A549 (cell line): Measurements from ENCODE around the gene AMZ1. TPM values are rescaled to one million over a fixed set of nuclear protein-coding genes. Genes with fewer than 3 reads are reported as not detected.

Experiments used
- ATAC-seq, 2 experiments: fragments of 200-7000 bp in 1 of 2; fragments of >200 bp in 1 of 2; cut with Nextera tagmentation in 1 of 2; cut with Tn5 transposase in 1 of 2; 3 replicates each; pipeline versions ENCODE4 v1.8.0 to v1.9.1; 2018 to 2020; ENCODE audit warnings: mild to moderate bottlenecking in 1 of 2, moderate library complexity in 1 of 2
- CTCF ChIA-PET: fragments of 300-600 bp; sonication (Branson Sonifier 250); formaldehyde crosslinking; extraction: SDS; loops from one replicate; lab custom pipeline; 2021; ENCODE audit warnings: antibody characterized with exemption, inconsistent platforms; lab: Yijun Ruan, JAX
- POLR2A ChIA-PET: fragments of 350-600 bp; formaldehyde crosslinking; extraction: SDS; loops from one replicate; lab custom pipeline; 2021; ENCODE audit warnings: antibody characterized with exemption, inconsistent platforms; lab: Yijun Ruan, JAX
- DNase-seq, 2 experiments: peaks; one replicate each; pipeline versions ENCODE4 v3.0.0 to v3.0.0-alpha.2; 2011 to 2016; ENCODE audit warnings: low read depth in 1 of 2, low spot score in 1 of 2
- FAIRE-seq: peaks from 2 replicates; lab custom pipeline; 2011; peaks lifted over from hg19 to GRCh38; lab: Jason Lieb, UNC
- H3K27ac ChIP-seq, 2 experiments: fragments of >200 bp; sonication (Bioruptor Twin); formaldehyde crosslinking; 3 replicates each; pipeline ENCODE4 v1.5.1; 2016 to 2017
- H3K4me1 ChIP-seq: fragments of >200 bp; sonication (Bioruptor Twin); formaldehyde crosslinking; 3 replicates; pipeline ENCODE4 v1.6.1; 2016
- H3K4me2 ChIP-seq: fragments of >200 bp; sonication (Bioruptor Twin); formaldehyde crosslinking; 3 replicates; pipeline ENCODE4 v1.6.1; 2016
- H3K4me3 ChIP-seq: fragments of >200 bp; sonication (Bioruptor Twin); formaldehyde crosslinking; 3 replicates; pipeline ENCODE4 v1.5.1; 2016
- H3K9me3 ChIP-seq: fragments of >200 bp; sonication (Bioruptor Twin); formaldehyde crosslinking; 3 replicates; pipeline ENCODE4 v1.6.1; 2016
- CBX2 ChIP-seq: fragments of 200-600 bp; sonication (generic); IDR thresholded peaks from 2 replicates; pipeline ENCODE4 v1.6.1; 2016; ENCODE audit warnings: low read depth, mild to moderate bottlenecking, borderline replicate concordance
- CHD4 ChIP-seq: fragments of 200-600 bp; sonication (generic); IDR thresholded peaks from 2 replicates; pipeline ENCODE4 v1.6.1; 2016; ENCODE audit warnings: antibody characterized with exemption, mild to moderate bottlenecking, borderline replicate concordance
- ESRRA ChIP-seq: fragments of 150-350 bp; IDR thresholded peaks from 2 replicates; pipeline ENCODE4 v1.6.1; 2014; ENCODE audit warnings: mild to moderate bottlenecking, low read length, borderline replicate concordance
- FOSL2 ChIP-seq, 2 experiments: fragments of 450-650 bp in 1 of 2; fragments of >200 bp in 1 of 2; sonication (Bioruptor Twin) in 1 of 2; formaldehyde crosslinking; IDR thresholded peaks; 2 replicates each; pipeline versions ENCODE4 v1.5.0 to v1.6.1; 2016 to 2020; ENCODE audit warnings: mild to moderate bottlenecking in 1 of 2, moderate library complexity in 1 of 2
- GATA3 ChIP-seq: IDR thresholded peaks from 2 replicates; pipeline ENCODE4 v1.6.1; 2012; ENCODE audit warnings: borderline replicate concordance
- HEYL ChIP-seq: fragments of 250-450 bp; sonication (Bioruptor Pico); IDR thresholded peaks from 2 replicates; pipeline ENCODE4 v1.8.0; 2021; ENCODE audit warnings: mild to moderate bottlenecking, moderate library complexity
- HOXA7 ChIP-seq: fragments of 250-450 bp; sonication (Bioruptor Pico); IDR thresholded peaks from 2 replicates; pipeline ENCODE4 v1.5.0; 2020; ENCODE audit warnings: mild to moderate bottlenecking, moderate library complexity
- JUN ChIP-seq, 2 experiments: fragments of >200 bp; sonication (Bioruptor Twin); formaldehyde crosslinking; IDR thresholded peaks; 2 replicates in 1 of 2; 3 replicates in 1 of 2; pipeline ENCODE4 v1.6.1; 2016 to 2017
- JUNB ChIP-seq: fragments of >200 bp; sonication (Bioruptor Twin); formaldehyde crosslinking; IDR thresholded peaks from 2 replicates; pipeline ENCODE4 v1.6.1; 2016
- NFE2L2 ChIP-seq: fragments of 150-350 bp; conservative IDR thresholded peaks from 2 replicates; pipeline ENCODE4 v1.6.1; 2014; ENCODE audit warnings: low read length
- NPAS2 ChIP-seq: fragments of 250-450 bp; sonication (Bioruptor Pico); IDR thresholded peaks from 2 replicates; pipeline ENCODE4 v1.8.0; 2022; ENCODE audit warnings: mild to moderate bottlenecking, moderate library complexity, borderline replicate concordance
- POLR2A ChIP-seq: IDR thresholded peaks from 2 replicates; pipeline ENCODE4 v1.6.1; 2012; ENCODE audit warnings: mild to moderate bottlenecking, low read length
- RARB ChIP-seq: fragments of 250-450 bp; sonication (Bioruptor Pico); IDR thresholded peaks from 2 replicates; pipeline ENCODE4 v1.8.0; 2021; ENCODE audit warnings: mild to moderate bottlenecking, moderate library complexity
- RNF2 ChIP-seq: fragments of 200-600 bp; sonication (generic); IDR thresholded peaks from 2 replicates; pipeline ENCODE4 v1.6.1; 2016; ENCODE audit warnings: low read depth, mild to moderate bottlenecking, antibody characterized with exemption, moderate library complexity, borderline replicate concordance
- TFCP2L1 ChIP-seq: fragments of 250-450 bp; sonication (Bioruptor Pico); IDR thresholded peaks from 2 replicates; pipeline ENCODE4 v1.5.0; 2021; ENCODE audit warnings: mild to moderate bottlenecking
- ZFP36 ChIP-seq: fragments of 450-650 bp; IDR thresholded peaks from 2 replicates; pipeline ENCODE4 v1.6.1; 2014; ENCODE audit warnings: borderline replicate concordance; ENCODE audit not compliant: partially characterized antibody
- WGBS: methylation state at CpG from one replicate; pipeline ENCODE4 v1.1.6; 2017; ENCODE audit errors: missing lambda C conversion rate; 5-methylcytosine and 5-hydroxymethylcytosine counted together
- polyA plus RNA-seq, 4 experiments: library from polyadenylated mRNA; depleted of rRNA in 3 of 4; stranded (reverse); fragments of >200 nt; fragmentation: RNase III in 1 of 4; extraction: RNeasy Plus Mini Kit Qiagen cat#74134 plus additional on column Dnase treatment in 1 of 4; gene quantifications; 2 replicates in 3 of 4; 3 replicates in 1 of 4; pipeline ENCODE4 v1.2.3, GENCODE V29; 2011 to 2017
- TF ChIP-seq, protein P1 (sequence below): fragments of 200-600 bp; sonication (generic); IDR thresholded peaks from 2 replicates; pipeline ENCODE4 v1.6.1; 2016; ENCODE audit warnings: antibody characterized with exemption, mild to moderate bottlenecking, moderate library complexity
- TF ChIP-seq, protein P2 (sequence below): fragments of 250-450 bp; sonication (Bioruptor Pico); IDR thresholded peaks from 2 replicates; pipeline ENCODE4 v1.5.0; 2021; ENCODE audit warnings: mild to moderate bottlenecking, moderate library complexity, borderline replicate concordance
- TF ChIP-seq, protein P3 (sequence below): IDR thresholded peaks from 2 replicates; pipeline ENCODE4 v1.6.1; 2012

The AMZ1 gene
- polyA plus RNA-seq, 2 of the 4 experiments (the other 2 are of a cell fraction), result 0.01 TPM; not detected in 1

DNA sequence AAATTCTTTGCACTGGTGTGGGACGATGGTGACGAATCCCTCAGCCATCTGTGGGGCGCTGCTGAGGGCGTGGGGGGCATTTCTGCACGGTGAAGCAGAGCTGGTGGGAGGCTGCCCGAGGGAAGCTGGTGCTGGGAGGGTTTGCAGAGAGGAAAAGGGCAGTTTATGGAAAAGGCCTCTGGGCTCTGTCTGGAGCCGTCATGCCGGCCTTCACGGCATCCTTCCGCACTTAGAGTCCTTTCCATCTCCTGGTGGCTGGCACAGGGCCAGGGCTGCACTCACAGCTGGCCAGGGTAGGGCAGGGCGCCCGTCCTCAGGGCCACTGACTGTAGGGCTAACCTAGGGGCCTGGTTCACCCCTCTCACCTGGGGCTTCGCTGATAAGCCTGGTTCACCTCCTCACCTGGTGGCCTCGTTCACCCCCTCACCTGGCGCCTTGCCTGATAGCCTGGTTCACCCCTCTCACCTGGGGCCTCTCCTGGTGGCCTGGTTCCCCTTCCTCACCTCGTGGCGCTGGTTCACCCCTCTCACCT, 598 bp upstream of the AMZ1 start:
- ChIA-PET POLR2A (interaction anchor here (0.6 kb wide), 1 partner anchor 39 kb away, joined by 3 read pairs; no protein-coding TSS in a partner anchor), CTCF (interaction anchor here (1.4 to 2.7 kb wide), 3 partner anchors 17 to 236 kb away, joined by 6 to 12 read pairs (median 8); no protein-coding TSS in a partner anchor)
- Histone ChIP-seq H3K4me2 (peak overlapping the region; percentile 47; the same call in 1 of the 3 replicates), H3K27ac (peak overlapping the region in 1 of 2 experiments; percentile 58; a peak in 2 of 6 replicates), H3K4me3 (no peak overlapping the region), H3K9me3 (no peaks in the 10 kb centered on the region), H3K4me1 (0 out of 3 replicates have a peak, but pooled peaks cover 4% of the 10 kb centered on the region)
- FAIRE-seq (no peak), DNase-seq (no peak), ATAC-seq (peak in 1 of 2 experiments; percentile 15; a peak in 2 of 6 replicates)
- TF ChIP-seq NFE2L2 (no peak), NPAS2 (CRISPR knock-in tag) (no peak), RNF2 (no peak), HOXA7 (no peak), HEYL (no peak), FOSL2 (IDR thresholded peaks at IDR 0.05) (no peak), FOSL2 (CRISPR knock-in tag; IDR thresholded peaks at IDR 0.05) (no peak), CHD4 (no peak), JUN (IDR thresholded peaks at IDR 0.05) (no peak), RARB (CRISPR knock-in tag) (no peak), TFCP2L1 (CRISPR knock-in tag) (no peak), JUNB (no peak), GATA3 (no peak), CBX2 (no peak), ZFP36 (no peak), ESRRA (no peak)
- TF ChIP-seq, protein P1, sequence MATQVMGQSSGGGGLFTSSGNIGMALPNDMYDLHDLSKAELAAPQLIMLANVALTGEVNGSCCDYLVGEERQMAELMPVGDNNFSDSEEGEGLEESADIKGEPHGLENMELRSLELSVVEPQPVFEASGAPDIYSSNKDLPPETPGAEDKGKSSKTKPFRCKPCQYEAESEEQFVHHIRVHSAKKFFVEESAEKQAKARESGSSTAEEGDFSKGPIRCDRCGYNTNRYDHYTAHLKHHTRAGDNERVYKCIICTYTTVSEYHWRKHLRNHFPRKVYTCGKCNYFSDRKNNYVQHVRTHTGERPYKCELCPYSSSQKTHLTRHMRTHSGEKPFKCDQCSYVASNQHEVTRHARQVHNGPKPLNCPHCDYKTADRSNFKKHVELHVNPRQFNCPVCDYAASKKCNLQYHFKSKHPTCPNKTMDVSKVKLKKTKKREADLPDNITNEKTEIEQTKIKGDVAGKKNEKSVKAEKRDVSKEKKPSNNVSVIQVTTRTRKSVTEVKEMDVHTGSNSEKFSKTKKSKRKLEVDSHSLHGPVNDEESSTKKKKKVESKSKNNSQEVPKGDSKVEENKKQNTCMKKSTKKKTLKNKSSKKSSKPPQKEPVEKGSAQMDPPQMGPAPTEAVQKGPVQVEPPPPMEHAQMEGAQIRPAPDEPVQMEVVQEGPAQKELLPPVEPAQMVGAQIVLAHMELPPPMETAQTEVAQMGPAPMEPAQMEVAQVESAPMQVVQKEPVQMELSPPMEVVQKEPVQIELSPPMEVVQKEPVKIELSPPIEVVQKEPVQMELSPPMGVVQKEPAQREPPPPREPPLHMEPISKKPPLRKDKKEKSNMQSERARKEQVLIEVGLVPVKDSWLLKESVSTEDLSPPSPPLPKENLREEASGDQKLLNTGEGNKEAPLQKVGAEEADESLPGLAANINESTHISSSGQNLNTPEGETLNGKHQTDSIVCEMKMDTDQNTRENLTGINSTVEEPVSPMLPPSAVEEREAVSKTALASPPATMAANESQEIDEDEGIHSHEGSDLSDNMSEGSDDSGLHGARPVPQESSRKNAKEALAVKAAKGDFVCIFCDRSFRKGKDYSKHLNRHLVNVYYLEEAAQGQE, result no peak
- TF ChIP-seq, protein P2, sequence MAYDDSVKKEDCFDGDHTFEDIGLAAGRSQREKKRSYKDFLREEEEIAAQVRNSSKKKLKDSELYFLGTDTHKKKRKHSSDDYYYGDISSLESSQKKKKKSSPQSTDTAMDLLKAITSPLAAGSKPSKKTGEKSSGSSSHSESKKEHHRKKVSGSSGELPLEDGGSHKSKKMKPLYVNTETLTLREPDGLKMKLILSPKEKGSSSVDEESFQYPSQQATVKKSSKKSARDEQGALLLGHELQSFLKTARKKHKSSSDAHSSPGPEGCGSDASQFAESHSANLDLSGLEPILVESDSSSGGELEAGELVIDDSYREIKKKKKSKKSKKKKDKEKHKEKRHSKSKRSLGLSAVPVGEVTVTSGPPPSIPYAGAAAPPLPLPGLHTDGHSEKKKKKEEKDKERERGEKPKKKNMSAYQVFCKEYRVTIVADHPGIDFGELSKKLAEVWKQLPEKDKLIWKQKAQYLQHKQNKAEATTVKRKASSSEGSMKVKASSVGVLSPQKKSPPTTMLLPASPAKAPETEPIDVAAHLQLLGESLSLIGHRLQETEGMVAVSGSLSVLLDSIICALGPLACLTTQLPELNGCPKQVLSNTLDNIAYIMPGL, result no peak
- 66% methylated on average over 17 of the region's 17 CpGs for WGBS

DNA sequence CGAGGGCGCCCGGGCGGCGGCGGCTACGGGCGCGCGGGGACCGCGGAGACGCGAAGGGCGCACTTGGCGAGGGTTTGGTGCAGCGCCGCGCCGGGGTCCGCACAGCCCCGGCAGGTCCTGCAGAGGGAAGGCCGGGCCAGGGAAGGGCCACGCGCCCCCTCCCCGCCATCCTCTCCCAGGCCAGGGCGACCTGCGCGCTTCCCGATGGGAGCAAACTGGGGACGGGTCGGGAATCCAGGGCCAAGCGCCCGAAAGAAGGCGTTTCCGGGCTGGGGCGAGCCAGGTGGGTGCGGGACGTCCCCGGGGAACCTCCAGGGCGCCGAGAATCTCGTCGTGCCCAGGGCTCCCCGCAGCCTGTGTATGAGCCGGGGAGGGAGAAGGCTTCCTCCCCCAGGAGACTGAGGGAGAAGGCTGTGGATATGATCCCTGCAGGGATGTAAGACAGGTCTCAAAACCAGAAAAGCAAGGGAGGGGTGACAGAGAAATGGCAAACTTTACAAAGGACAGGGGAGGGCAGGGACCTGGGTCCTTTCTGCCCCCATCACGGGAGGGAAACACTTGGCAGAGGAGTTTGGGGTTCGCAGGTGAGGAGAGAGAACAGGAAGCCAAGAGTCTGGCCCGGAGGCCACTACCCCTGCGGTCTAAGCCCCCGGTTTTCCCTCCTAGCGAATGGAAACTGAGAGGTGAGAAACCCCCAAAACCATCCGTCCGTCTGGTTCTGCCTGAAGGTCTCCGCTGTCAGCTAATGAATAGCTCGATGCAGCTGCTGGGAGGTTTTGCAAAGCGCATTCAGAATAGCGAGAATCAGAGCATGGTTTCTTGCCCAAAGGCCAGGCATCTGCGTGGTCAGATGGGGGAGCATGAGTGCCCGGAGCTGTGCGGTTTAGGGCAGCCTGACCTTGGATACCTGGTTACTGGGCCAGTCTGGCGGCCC, 674 bp downstream of the AMZ1 start:
- Histone ChIP-seq H3K9me3 (no peaks in the 10 kb centered on the region), H3K4me1 (0 out of 3 replicates have a peak, but pooled peaks cover 4% of the 10 kb centered on the region), H3K4me3 (no peak overlapping the region), H3K4me2 (peak overlapping the region; percentile 47; the same call in 2 of the 3 replicates), H3K27ac (peak overlapping the region in 1 of 2 experiments; percentile 58; a peak in 2 of 6 replicates)
- FAIRE-seq, result no peak
- TF ChIP-seq, protein P3, sequence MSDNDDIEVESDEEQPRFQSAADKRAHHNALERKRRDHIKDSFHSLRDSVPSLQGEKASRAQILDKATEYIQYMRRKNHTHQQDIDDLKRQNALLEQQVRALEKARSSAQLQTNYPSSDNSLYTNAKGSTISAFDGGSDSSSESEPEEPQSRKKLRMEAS, result no peak
- TF ChIP-seq POLR2A, result no peak
- no peak for TF ChIP-seq NPAS2 (CRISPR knock-in tag)
- ChIA-PET POLR2A (no interaction called here), CTCF (interaction anchor here (0.7 to 5.4 kb wide), 5 partner anchors 8 to 238 kb away, joined by 3 to 38 read pairs (median 5); no protein-coding TSS in a partner anchor)
- WGBS, result 61% methylated on average over 41 of the region's 62 CpGs
- peak in 1 of 2 experiments; percentile 19; a peak in 1 of 6 replicates for ATAC-seq
- DNase-seq, result no peak
